Panc1 (cell line): ENCODE data around the gene ZFP1. TPM values are rescaled to one million over a fixed set of nuclear protein-coding genes. Genes with fewer than 3 reads are reported as not detected.
"Not testable (repeated sequence)": the region's sequence is repeated elsewhere in the genome, so short reads cannot be mapped to it uniquely, and the experiment has no call there.

Experiments used
- ATAC-seq: fragments of 200-7000 bp; cut with Tn5 transposase; 2 replicates; pipeline ENCODE4 v1.9.1; 2020; ENCODE audit warnings: mild to moderate bottlenecking, moderate library complexity
- BruUV-seq: library from RNA; stranded (reverse); fragments of 400-500 nt; replicated peaks from 2 replicates; lab custom pipeline; 2021; lab: Mats Ljungman, UMichigan
- CTCF ChIA-PET: fragments of 300-600 bp; sonication (Branson Sonifier 250); formaldehyde crosslinking; loops from one replicate; lab custom pipeline; 2022; ENCODE audit warnings: antibody characterized with exemption; lab: Charles Lee
- POLR2A ChIA-PET: fragments of 300-600 bp; sonication (Branson Sonifier 250); formaldehyde crosslinking; loops from one replicate; lab custom pipeline; 2022; ENCODE audit warnings: antibody characterized with exemption; lab: Charles Lee
- DNase-seq: peaks from one replicate; pipeline ENCODE4 v3.0.0-alpha.2; 2010; ENCODE audit warnings: low read depth, low spot score
- H3K27ac ChIP-seq: 2 replicates; pipeline ENCODE4 v1.5.1; 2011; ENCODE audit warnings: mild to moderate bottlenecking, low read length, inconsistent platforms
- H3K27me3 ChIP-seq: fragments of 200-500 bp; sonication (Bioruptor generic); 2 replicates; pipeline ENCODE4 v1.6.0; 2014; ENCODE audit warnings: low read length, inconsistent platforms; ENCODE audit not compliant: control insufficient read depth, insufficient read depth
- H3K36me3 ChIP-seq: fragments of 200-500 bp; sonication (Bioruptor generic); 2 replicates; pipeline ENCODE4 v1.5.1; 2014; ENCODE audit warnings: inconsistent platforms, mild to moderate bottlenecking, low read length, moderate library complexity; ENCODE audit not compliant: control insufficient read depth, insufficient read depth
- H3K4me1 ChIP-seq: 2 replicates; pipeline ENCODE4 v1.5.1; 2011; ENCODE audit warnings: inconsistent platforms, mild to moderate bottlenecking, low read length, moderate library complexity; ENCODE audit not compliant: control insufficient read depth, insufficient read depth
- H3K4me3 ChIP-seq, 2 experiments: 2 replicates each; pipeline ENCODE4 v1.5.1; 2011 to 2012; ENCODE audit warnings: low read depth in 2 of 2, low read length in 2 of 2, mild to moderate bottlenecking in 2 of 2, inconsistent platforms in 1 of 2, moderate library complexity in 1 of 2
- H3K9me3 ChIP-seq: fragments of 200-500 bp; sonication (Bioruptor generic); 2 replicates; pipeline ENCODE4 v1.5.1; 2014; ENCODE audit warnings: low read depth, mild to moderate bottlenecking, inconsistent platforms, low read length, moderate library complexity; ENCODE audit not compliant: control insufficient read depth, insufficient read depth
- POLR2AphosphoS5 ChIP-seq: IDR thresholded peaks from 2 replicates; pipeline ENCODE4 v1.6.1; 2012; ENCODE audit warnings: mild to moderate bottlenecking, low read depth, low read length, moderate library complexity
- SIN3A ChIP-seq: IDR thresholded peaks from 2 replicates; pipeline ENCODE4 v1.6.1; 2012; ENCODE audit warnings: low read depth, mild to moderate bottlenecking, low read length, moderate library complexity, borderline replicate concordance; ENCODE audit not compliant: insufficient read depth
- TCF7L2 ChIP-seq: IDR thresholded peaks from 2 replicates; pipeline ENCODE4 v1.6.1; 2011; ENCODE audit warnings: mild to moderate bottlenecking, low read depth, low read length, inconsistent platforms
- in situ Hi-C: cut with HindIII; loops from 2 replicates; pipeline ENCODE4 v1.10.0; 2016; ENCODE audit warnings: low sequenced_read_pairs, low pct_unique_long_range_greater_than_20kb
- intact Hi-C: fragments of 100-400 bp; cut with micrococcal nuclease; formaldehyde crosslinking; loops from one replicate; pipeline ENCODE4 v1.10.0; 2022; ENCODE audit not compliant: unreplicated experiment
- total RNA-seq: library from RNA; stranded (reverse); gene quantifications from one replicate; pipeline ENCODE4 v1.2.1, GENCODE V29; 2021; ENCODE audit not compliant: unreplicated experiment
- TF ChIP-seq, protein P1 (sequence below): fragments of 450-650 bp; IDR thresholded peaks from 2 replicates; pipeline ENCODE4 v1.5.1; 2017; ENCODE audit warnings: mild to moderate bottlenecking
- TF ChIP-seq, protein P2 (sequence below), 2 experiments: IDR thresholded peaks; 2 replicates each; pipeline ENCODE4 v1.6.1; 2011 to 2012; ENCODE audit warnings: low read depth in 2 of 2, control low read depth in 1 of 2, low read length in 1 of 2, mild to moderate bottlenecking in 1 of 2, moderate library complexity in 1 of 2; ENCODE audit not compliant: insufficient read depth in 1 of 2

ZFP1 gene
- total RNA-seq, 1 experiment from 2014 or later: 10.0 TPM

DNA sequence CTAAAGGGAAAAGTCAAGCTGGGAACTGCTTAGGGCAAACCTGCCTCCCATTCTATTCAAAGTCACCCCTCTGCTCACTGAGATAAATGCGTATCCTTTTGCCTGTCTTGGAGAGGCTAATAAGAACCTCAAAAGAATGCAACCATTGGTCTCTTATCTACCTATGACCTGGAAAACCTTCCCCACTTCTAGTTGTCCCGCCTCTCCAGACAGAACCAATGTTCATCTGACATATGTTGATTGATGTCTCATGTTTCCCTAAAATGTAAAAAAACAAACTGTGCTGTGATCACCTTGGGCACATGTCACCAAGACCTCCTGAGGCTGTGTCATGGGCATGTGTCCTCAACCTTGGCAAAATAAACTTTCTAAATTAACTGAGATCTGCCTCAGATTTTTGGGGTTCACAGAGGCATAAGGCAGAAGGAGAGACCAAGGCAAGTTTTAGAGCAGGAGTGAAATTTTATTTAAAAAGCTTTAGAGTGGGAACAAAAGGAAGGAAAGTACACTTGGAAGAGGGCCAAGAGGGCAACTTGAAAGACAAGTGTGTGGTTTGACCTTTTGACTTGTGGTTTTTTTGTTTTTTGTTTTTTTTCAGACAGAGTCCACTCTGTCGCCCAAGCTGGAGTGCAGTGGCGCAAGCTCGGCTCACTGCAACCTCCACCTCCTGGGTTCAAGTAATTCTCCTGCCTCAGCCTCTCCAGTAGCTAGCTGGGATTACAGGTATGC, 18.7 kb upstream of the ZFP1 start:
- in situ Hi-C loops, H3K9me3 ChIP-seq, H3K4me1 ChIP-seq, intact Hi-C loops, H3K4me3 ChIP-seq, DNase-seq, H3K27me3 ChIP-seq, H3K27ac ChIP-seq, BruUV-seq, ATAC-seq, H3K36me3 ChIP-seq: not testable (repeated sequence)
- ChIA-PET POLR2A (interaction anchor here (0.7 kb wide), 1 partner anchor 28 kb away, joined by 6 read pairs; no protein-coding TSS in a partner anchor), CTCF (interaction anchor here (0.6 kb wide), 1 partner anchor 267 kb away, joined by 4 read pairs; no protein-coding TSS in a partner anchor)

DNA sequence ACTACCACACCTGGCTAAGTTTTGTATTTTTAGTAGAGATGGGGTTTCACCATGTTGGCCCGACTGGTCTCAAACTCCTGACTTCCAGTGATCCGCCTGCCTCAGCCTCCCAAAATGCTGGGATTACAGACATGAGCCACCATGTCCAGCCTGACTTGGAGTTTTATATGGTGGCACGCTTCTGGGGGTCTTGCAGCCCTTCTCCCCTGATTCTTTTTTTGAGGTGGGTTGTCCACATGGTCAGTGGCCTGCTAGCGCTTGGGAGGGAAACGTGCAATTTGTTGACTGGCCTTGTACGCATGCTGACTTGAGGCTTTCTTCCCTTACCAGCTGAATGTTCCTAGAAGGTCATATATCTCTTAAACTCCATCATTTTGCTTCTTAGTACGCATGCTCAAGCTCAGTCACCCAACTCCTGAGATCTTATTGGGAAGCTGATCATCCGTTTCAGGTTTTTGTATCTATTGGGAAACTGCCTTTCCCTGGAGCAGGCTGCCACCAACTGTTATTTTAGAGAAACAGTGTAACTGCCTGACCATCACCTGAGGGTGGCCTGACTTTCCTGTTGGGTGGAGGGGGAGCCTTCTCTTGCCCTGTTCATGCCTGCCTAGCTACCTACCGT, 18.1 kb upstream of the ZFP1 start:
- no peak overlapping the region for H3K27ac ChIP-seq
- DNase-seq (no peak), ATAC-seq (no peak)
- intact Hi-C loops: no loop called here
- CTCF ChIA-PET: interaction anchor here (0.6 to 0.8 kb wide), 3 partner anchors 13 to 268 kb away, joined by 3 to 4 read pairs (median 3); partner anchors contain the start of gene LDHD
- TF ChIP-seq POLR2AphosphoS5 (no peak), TCF7L2 (no peak), SIN3A (no peak)
- TF ChIP-seq, protein P1, sequence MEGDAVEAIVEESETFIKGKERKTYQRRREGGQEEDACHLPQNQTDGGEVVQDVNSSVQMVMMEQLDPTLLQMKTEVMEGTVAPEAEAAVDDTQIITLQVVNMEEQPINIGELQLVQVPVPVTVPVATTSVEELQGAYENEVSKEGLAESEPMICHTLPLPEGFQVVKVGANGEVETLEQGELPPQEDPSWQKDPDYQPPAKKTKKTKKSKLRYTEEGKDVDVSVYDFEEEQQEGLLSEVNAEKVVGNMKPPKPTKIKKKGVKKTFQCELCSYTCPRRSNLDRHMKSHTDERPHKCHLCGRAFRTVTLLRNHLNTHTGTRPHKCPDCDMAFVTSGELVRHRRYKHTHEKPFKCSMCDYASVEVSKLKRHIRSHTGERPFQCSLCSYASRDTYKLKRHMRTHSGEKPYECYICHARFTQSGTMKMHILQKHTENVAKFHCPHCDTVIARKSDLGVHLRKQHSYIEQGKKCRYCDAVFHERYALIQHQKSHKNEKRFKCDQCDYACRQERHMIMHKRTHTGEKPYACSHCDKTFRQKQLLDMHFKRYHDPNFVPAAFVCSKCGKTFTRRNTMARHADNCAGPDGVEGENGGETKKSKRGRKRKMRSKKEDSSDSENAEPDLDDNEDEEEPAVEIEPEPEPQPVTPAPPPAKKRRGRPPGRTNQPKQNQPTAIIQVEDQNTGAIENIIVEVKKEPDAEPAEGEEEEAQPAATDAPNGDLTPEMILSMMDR: no peak; the same call in 1 of the 2 replicates
- TF ChIP-seq, protein P2, sequence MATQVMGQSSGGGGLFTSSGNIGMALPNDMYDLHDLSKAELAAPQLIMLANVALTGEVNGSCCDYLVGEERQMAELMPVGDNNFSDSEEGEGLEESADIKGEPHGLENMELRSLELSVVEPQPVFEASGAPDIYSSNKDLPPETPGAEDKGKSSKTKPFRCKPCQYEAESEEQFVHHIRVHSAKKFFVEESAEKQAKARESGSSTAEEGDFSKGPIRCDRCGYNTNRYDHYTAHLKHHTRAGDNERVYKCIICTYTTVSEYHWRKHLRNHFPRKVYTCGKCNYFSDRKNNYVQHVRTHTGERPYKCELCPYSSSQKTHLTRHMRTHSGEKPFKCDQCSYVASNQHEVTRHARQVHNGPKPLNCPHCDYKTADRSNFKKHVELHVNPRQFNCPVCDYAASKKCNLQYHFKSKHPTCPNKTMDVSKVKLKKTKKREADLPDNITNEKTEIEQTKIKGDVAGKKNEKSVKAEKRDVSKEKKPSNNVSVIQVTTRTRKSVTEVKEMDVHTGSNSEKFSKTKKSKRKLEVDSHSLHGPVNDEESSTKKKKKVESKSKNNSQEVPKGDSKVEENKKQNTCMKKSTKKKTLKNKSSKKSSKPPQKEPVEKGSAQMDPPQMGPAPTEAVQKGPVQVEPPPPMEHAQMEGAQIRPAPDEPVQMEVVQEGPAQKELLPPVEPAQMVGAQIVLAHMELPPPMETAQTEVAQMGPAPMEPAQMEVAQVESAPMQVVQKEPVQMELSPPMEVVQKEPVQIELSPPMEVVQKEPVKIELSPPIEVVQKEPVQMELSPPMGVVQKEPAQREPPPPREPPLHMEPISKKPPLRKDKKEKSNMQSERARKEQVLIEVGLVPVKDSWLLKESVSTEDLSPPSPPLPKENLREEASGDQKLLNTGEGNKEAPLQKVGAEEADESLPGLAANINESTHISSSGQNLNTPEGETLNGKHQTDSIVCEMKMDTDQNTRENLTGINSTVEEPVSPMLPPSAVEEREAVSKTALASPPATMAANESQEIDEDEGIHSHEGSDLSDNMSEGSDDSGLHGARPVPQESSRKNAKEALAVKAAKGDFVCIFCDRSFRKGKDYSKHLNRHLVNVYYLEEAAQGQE (IDR thresholded peaks at IDR 0.05; ENCODE audit: insufficient read depth in 1 of 2, low read depth in 2 of 2, low read length in 1 of 2): no peak
- H3K4me1 ChIP-seq: no peaks in the 10 kb centered on the region
- in situ Hi-C loops: no loop called here
- no peaks in the 10 kb centered on the region for H3K36me3 ChIP-seq
- no TSS peak for BruUV-seq
- H3K4me3 ChIP-seq: no peak overlapping the region
- no peaks in the 10 kb centered on the region for H3K9me3 ChIP-seq
- POLR2A ChIA-PET: interaction anchor here (0.7 kb wide), 1 partner anchor 28 kb away, joined by 6 read pairs; no protein-coding TSS in a partner anchor
- H3K27me3 ChIP-seq: no peaks in the 10 kb centered on the region
